ENCODE data around the gene ICAM5.
"Not testable (repeated sequence)": the region's sequence is repeated elsewhere in the genome, so short reads cannot be mapped to it uniquely, and the experiment has no call there.

ICAM5 gene, protein sequence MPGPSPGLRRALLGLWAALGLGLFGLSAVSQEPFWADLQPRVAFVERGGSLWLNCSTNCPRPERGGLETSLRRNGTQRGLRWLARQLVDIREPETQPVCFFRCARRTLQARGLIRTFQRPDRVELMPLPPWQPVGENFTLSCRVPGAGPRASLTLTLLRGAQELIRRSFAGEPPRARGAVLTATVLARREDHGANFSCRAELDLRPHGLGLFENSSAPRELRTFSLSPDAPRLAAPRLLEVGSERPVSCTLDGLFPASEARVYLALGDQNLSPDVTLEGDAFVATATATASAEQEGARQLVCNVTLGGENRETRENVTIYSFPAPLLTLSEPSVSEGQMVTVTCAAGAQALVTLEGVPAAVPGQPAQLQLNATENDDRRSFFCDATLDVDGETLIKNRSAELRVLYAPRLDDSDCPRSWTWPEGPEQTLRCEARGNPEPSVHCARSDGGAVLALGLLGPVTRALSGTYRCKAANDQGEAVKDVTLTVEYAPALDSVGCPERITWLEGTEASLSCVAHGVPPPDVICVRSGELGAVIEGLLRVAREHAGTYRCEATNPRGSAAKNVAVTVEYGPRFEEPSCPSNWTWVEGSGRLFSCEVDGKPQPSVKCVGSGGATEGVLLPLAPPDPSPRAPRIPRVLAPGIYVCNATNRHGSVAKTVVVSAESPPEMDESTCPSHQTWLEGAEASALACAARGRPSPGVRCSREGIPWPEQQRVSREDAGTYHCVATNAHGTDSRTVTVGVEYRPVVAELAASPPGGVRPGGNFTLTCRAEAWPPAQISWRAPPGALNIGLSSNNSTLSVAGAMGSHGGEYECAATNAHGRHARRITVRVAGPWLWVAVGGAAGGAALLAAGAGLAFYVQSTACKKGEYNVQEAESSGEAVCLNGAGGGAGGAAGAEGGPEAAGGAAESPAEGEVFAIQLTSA

GRCh38 chr19:10289836-10290356 is at the start of gene ICAM5:
TSS of gene ICAM5 (plus strand) at chr19:10289952. CDS start at chr19:10290044, 92 bp downstream.
- no peak for DNase-seq (ENCODE audit: low read depth)

DNA sequence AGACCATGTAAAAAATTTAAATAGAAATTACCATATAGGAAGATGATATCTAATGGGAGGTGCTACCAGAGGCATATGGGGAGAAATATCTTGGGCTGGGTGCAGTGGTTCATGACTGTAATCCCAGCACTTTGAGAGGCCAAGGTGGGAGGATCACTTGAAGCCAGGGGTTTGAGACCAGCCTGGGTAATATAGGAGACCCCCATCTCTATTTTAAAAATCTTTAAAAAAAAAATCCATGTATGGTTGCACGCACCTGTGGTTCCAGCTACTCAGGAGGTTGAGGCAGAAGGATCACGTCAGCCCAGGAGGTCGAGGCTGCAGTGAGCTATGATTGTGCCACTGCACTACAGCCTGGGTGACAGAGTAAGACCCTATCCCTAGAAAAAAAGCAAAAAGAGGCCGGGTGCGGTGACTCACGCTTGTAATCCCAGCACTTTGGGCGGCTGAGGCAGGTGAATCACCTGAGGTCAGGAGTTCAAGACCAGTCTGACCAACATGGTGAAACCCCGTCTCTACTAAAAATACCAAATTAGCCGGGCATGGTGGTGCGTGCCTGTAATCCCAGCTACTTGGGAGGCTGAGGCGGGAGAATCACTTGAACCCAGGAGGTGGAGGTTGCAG is 47.8 kb upstream of the ICAM5 start:
- DNase-seq (ENCODE audit: low read depth): not testable (repeated sequence)

- no peak for DNase-seq (ENCODE audit: low read depth)
Observed at GRCh38 chr19:10243606-10244005, 46.1 kb upstream of the ICAM5 start.

- no peak for DNase-seq (ENCODE audit: low read depth)
Observed at GRCh38 chr19:10245189-10245939, 44.4 kb upstream of the ICAM5 start.

DNA sequence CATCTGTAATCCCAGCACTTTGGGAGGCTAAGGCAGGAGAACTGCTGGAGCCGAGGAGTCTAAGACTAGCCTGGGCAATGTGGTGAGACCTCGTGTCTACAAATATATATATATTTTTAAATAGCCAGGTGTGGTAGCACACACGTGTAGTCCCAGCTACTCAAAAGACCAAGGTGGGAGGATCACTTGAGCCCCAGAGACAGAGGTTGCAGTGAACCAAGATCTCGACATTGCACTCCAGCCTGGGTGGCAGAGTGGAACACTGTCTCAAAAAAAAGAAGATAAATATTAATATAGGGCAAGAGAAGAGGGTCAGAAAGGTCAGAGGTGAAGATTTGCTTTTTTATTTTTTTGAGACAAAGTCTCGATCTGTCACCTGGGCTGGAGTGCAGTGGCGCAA is 43.2 kb upstream of the ICAM5 start:
- no peak for DNase-seq (ENCODE audit: low read depth)

DNA sequence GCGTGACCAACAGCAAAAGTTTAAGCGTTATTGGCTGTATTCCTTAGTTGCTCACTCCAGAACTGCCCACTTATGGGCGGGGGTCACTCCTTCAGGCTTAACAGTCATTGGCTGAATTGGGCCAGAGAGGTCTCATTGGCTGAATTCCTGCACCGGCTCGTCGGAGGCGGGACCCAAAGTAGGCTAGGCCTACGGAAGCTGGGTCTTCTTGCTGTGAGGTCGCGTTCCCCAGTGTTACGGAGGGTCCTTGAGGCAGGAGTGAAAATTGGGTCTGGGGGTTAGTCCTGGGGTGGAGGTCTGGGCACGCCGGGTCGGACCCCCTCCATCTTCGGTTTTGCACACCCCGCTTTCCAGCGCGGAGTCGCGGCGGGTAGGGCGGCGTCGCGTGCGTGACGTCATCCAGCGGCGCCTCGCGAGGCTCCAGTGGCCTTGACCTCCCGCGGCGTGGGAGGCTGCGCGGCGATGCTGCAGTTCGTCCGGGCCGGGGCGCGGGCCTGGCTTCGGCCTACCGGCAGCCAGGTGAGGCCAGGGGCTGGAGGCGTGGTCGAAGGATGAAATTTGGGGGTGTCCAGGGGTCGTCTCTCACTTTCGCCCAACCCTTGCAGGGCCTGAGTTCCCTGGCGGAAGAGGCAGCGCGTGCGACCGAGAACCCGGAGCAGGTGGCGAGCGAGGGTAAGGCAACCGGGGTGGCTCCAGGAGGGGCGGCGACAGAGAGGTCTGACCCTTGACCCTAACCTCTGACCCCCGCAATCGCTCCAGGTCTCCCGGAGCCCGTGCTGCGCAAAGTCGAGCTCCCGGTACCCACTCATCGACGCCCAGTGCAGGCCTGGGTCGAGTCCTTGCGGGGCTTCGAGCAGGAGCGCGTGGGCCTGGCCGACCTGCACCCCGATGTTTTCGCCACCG is 37.7 kb upstream of the ICAM5 start, which contains the start of gene MRPL4:
Gene MRPL4, plus strand, starts transcription at position 423 of the 903 bp plus-strand sequence. Its CDS starts 40 bp downstream, at position 463.
- peak; percentile 93 for DNase-seq (ENCODE audit: low read depth)

DNA sequence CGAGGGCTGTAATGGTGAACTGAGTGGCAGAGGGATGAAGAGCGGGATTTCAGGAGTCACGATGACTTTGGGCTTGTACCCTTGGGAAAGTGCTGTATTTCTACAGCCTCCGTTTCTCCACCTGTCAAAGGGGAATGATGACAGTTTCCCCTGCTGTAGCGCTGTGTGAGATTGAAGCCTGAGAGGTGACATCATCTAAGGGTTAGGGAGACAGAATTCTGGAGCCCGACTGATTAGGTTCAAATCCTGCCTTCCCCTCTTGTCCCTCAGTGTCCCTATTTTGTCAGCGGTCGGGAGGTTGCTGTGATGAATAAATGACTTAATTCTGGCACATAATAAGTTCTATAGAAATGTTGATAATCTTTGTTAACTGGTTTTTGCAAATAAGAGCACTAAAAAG is 37.0 kb upstream of the ICAM5 start:
- no peak for DNase-seq (ENCODE audit: low read depth)

GRCh38 chr19:10254244-10254643 is 35.5 kb upstream of the ICAM5 start:
- no peak for DNase-seq (ENCODE audit: low read depth)

DNA sequence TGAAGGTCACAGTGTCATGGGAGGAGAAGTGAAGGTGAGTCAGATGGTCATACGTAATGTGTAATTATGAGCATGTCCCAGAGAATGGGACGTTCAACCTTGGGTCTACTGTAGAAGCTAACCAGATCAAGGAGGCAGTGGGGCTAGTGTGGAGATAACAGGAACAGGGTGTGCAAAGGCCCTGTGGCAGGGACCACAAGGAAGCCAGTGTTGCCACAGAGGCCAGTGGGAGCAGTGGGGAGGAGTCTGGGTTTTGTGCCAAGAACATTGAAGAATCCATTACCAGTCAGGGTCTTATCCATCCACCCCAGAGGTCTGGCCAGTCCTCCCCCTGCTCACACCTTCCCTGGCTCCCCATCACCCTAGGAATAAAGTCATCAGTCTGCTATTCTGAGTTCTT is 34.4 kb upstream of the ICAM5 start:
- no peak for DNase-seq (ENCODE audit: low read depth)

DNA sequence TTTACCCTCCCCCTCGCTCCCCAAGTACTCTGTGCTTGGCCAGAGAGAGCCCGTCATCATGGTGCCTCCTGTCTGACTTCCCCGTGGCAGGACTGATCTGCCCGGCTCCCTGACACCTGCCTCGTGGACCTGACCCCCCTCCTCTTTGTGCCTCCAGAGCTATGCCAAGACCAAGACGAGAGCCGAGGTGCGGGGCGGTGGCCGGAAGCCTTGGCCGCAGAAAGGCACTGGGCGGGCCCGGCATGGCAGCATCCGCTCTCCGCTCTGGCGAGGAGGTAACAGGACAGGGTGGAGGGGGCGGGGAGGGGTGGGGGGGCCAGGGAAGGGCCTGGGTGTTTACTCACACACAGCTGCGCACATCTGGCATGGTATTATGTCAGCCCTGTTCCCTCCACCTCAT is 33.2 kb upstream of the ICAM5 start:
- no peak for DNase-seq (ENCODE audit: low read depth)

DNA sequence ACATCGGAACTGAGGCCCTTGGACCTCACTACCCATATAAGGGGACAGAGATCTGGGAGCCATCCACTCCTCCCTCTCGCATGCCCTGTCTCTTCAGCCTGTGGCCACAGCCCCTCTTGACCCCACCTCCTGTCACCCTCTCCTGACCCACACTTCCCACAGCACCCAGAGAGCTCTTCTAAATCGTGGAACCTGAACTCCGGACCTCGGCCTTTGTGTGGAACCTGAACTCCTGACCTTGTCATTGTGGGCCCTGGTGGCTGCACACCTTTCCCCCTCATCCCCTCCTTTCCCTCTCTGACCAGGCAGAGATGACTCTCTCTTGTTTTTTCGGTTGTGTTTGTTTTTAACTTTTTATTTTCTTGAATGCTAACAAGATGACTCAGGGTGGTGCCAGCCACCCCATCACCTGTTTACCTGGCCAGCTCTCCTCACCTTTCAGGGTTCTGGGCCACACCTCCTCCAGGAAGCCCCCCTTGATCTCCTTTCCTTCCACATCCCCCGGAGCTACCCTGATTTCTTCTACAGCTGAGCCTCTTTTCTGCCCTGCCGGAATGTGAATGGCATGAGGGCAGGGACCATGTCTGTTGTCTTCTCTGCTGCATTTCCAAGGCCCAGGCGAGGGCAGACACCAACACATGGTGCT is 32.7 kb upstream of the ICAM5 start:
- DNase-seq (ENCODE audit: low read depth): no peak

GRCh38 chr19:10258080-10258710 is 31.6 kb upstream of the ICAM5 start:
- no peak for DNase-seq (ENCODE audit: low read depth)

DNA sequence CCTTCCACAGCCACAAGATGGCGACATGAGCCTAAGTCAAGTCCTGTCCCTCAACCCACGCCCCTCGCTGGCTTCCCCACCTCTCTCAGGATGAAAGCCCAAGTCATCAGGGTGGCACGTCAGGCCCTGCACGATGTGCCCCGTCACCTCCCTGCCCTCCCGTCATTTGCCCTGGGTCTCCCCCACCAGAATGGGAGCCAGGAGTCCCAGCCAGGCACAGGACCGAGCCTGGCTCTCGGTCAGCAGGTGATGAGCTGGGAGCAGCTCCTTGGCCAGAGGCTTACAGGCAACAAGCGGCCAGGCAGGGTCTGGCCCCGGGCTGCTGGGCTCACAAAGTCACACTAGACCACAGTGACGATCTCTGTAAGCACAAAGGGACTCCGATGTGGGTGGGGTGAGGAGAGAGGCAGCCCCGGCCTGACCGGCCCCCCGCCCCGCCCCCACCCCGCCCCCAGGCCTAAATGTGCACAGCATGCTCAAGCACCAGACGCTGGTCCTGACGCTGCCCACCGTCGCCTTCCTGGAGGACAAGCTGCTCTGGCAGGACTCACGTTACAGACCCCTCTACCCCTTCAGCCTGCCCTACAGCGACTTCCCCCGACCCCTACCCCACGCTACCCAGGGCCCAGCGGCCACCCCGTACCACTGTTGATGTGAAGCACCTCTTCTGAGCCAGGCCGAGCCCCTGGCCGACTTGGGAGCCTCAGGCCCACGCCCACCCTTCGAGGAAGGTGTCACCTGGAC is 30.4 kb upstream of the ICAM5 start:
- no peak for DNase-seq (ENCODE audit: low read depth)

DNA sequence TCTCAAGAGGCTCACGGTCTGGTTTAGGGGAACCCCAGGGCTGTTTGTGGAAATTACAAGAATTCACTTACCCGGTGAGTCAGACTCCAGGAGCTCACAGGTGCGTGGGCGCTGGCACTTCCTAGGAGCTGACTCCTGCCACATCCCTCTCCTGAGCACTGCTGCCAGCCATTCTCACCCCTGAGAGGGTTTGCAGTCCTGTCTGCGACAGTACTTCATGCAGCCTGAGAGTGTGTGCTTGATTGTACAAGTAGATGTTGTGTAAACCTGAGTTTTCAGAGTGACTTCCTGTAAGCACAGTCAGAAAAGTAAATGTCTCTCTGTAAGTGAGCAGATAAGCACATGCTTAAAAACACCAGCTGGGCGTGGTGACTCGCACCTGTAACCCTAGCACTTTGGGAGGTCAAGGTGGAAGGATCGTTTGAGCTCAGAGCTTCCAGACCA is 29.6 kb upstream of the ICAM5 start:
- no peak for DNase-seq (ENCODE audit: low read depth)

GRCh38 chr19:10262771-10263170 is 27.0 kb upstream of the ICAM5 start:
- no peak for DNase-seq (ENCODE audit: low read depth)

DNA sequence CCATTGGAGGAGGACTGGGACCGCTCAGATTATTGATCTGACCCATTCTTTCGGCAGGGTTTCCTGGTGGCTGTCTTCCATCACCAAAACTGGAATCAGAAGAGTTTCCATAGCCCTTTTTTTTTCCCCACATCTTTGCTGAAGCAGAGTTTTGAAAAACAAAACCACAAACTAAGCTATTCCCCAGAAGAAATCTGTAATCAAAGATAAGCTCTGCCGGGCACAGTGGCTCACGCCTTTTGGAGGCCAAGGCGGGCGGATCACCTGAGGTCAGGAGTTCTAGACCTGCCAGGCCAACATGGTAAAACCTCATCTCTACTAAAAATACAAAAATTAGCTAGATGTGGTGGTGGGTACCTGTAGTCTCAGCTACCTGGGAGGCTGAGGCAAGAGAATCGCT is 23.0 kb upstream of the ICAM5 start:
- no peak for DNase-seq (ENCODE audit: low read depth)

DNA sequence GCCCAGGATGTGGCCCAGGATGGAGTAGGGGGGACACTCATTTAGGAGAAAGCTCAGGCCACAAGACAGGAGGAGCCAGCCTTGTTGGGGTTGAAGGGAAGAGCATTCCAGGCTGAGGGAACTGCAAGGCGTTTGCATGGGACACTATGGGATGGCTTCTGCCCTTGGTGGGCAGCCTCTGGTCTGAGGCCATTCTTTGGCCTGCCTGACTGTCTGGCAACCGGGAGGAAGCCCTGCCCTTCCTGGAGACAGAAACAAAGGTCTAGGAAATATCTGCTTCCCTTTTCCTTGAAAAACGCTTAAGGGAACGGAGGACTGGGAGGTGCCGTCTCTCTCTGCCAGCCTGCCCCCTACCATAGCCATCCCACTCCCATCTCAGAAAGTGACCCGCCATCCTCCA is 21.7 kb upstream of the ICAM5 start:
- no peak for DNase-seq (ENCODE audit: low read depth)

DNA sequence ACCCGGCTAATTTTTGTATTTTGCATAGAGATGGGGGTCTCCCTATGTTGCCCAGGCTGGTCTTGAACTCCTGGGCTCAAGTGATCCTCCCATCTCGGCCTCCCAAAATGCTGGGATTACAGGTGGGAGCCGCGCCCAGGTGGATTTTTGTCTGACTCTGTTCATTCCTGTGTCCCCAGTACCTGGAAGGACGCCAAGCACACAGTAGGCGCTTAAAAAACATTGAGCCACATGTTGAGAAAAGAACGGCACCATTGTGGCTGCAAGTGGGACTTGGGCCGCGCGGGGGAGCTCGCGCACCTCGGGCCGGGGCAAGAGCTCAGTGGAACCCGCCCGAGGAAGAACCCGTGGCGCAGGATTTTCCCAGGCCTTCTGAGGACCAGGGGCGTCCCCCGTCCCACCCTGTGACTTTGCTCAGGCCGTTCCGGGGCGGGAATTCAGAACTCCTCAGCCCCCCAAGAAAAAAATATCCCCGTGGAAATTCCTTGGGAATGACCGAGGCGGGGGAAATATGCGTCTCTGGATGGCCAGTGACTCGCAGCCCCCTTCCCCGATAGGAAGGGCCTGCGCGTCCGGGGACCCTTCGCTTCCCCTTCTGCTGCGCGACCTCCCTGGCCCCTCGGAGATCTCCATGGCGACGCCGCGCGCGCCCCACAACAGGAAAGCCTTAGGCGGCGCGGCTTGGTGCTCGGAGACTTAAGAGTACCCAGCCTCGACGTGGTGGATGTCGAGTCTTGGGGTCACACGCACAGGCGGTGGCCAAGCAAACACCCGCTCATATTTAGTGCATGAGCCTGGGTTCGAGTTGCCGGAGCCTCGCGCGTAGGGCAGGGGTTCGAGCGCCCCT is 20.2 kb upstream of the ICAM5 start:
- no peak for DNase-seq (ENCODE audit: low read depth)

Measured in GM04503 (cell line).